T-helper 2 cell treated with Interferon-gamma antibody and Interleukin-4, amounts not matched to agents 5 μg/mL and 100 μg/mL, for 36 hours (primary cell): ENCODE measurements around the gene RAB3IL1.
A peak's percentile ranks its signal among the peaks of the same experiment; 100 is the strongest.
"Not testable (repeated sequence)": the region's sequence is repeated elsewhere in the genome, so short reads cannot be mapped to it uniquely, and the experiment has no call there.

ENCODE experiments used
- DNase-seq: peaks from one replicate; pipeline ENCODE4 v3.0.0; 2021; ENCODE audit warnings: low spot score
- H3K27ac Mint-ChIP-seq: one replicate; pipeline ENCODE4 v1.8.0; 2021; ENCODE audit warnings: mild to moderate bottlenecking, mixed read lengths
- H3K27me3 Mint-ChIP-seq: one replicate; pipeline ENCODE4 v1.8.0; 2021; ENCODE audit warnings: low read depth, mixed read lengths
- H3K36me3 Mint-ChIP-seq: one replicate; pipeline ENCODE4 v1.8.0; 2021; ENCODE audit warnings: low read depth, mixed read lengths
- H3K4me1 Mint-ChIP-seq: one replicate; pipeline ENCODE4 v1.8.0; 2021; ENCODE audit warnings: low read depth, mixed read lengths
- H3K4me3 Mint-ChIP-seq: one replicate; pipeline ENCODE4 v1.8.0; 2022; ENCODE audit warnings: mild to moderate bottlenecking, moderate library complexity, mixed read lengths
- H3K9me3 Mint-ChIP-seq: one replicate; pipeline ENCODE4 v1.8.0; 2021; ENCODE audit warnings: mixed read lengths

The RAB3IL1 gene, protein sequence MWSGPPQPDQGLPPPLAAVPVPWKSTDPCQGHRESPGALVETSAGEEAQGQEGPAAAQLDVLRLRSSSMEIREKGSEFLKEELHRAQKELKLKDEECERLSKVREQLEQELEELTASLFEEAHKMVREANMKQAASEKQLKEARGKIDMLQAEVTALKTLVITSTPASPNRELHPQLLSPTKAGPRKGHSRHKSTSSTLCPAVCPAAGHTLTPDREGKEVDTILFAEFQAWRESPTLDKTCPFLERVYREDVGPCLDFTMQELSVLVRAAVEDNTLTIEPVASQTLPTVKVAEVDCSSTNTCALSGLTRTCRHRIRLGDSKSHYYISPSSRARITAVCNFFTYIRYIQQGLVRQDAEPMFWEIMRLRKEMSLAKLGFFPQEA

DNA sequence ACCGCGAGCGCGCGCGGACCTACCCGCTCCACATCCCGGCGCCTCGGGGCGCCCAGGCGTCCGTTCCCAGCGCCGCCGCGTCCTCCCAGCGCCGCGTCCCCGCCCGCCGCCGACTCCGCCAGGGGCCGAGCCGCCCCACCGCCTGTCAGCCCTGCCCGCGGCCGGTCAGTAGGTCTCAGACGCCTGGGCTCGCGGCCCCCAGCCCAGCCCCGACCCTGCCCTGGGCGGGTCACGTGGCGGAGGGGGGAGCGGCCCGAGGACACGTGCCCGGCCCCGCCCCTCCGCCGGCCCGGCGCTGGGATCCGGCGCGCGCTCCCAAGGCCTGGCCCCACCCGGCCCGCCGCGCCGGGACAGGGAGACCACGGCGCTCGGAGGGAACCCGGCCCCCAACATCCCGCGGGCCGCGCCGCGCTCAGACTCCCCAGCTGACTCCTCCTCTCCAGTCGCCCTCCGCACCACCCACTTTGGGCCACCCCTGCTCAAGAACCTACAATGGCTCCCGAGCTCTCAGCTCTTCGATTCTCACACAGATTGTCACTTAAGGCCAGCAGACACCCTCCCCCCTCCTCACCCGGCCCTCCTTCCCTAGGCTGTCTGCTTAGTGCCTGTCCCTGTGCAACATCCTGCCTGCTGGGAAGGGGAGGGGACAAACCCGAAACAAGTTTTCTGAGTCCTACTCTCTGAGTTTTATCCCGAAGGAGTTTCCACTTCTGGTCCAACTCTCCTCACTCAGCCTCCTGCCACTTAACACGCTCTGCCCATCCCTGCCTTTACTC lies at the start of gene RAB3IL1:
Gene RAB3IL1 (minus strand): TSS at position 233 of the 776 bp plus-strand sequence. CDS start 199 bp downstream, at position 34.
- peak within 1 kb of the TSS; percentile 69 for H3K4me3 Mint-ChIP-seq
- H3K27ac Mint-ChIP-seq: no peak within 1 kb of the TSS
- no peaks in the 10 kb centered on the region for H3K9me3 Mint-ChIP-seq
- no peak for DNase-seq
- peaks cover 56% of the 10 kb centered on the region for H3K27me3 Mint-ChIP-seq
- peaks cover 4% of the 10 kb centered on the region for H3K4me1 Mint-ChIP-seq
- no peaks in the 10 kb centered on the region for H3K36me3 Mint-ChIP-seq

- Mint-ChIP-seq H3K36me3 (peaks cover 36% of the 10 kb centered on the region), H3K27ac (peak overlapping the region; percentile 87), H3K9me3 (no peaks in the 10 kb centered on the region), H3K27me3 (no peaks in the 10 kb centered on the region), H3K4me3 (peak overlapping the region; percentile 95), H3K4me1 (peaks cover 55% of the 10 kb centered on the region)
- peak; percentile 38 for DNase-seq
Measured at GRCh38 chr11:61966734-61967115, 49.4 kb upstream of the RAB3IL1 start.

- not testable (repeated sequence) for H3K27ac Mint-ChIP-seq, DNase-seq, H3K9me3 Mint-ChIP-seq, H3K27me3 Mint-ChIP-seq
- H3K36me3 Mint-ChIP-seq: peaks cover 36% of the 10 kb centered on the region
- peak overlapping the region; percentile 95 for H3K4me3 Mint-ChIP-seq
- peaks cover 42% of the 10 kb centered on the region for H3K4me1 Mint-ChIP-seq
Measured at GRCh38 chr11:61964666-61965271, 47.4 kb upstream of the RAB3IL1 start.

DNA sequence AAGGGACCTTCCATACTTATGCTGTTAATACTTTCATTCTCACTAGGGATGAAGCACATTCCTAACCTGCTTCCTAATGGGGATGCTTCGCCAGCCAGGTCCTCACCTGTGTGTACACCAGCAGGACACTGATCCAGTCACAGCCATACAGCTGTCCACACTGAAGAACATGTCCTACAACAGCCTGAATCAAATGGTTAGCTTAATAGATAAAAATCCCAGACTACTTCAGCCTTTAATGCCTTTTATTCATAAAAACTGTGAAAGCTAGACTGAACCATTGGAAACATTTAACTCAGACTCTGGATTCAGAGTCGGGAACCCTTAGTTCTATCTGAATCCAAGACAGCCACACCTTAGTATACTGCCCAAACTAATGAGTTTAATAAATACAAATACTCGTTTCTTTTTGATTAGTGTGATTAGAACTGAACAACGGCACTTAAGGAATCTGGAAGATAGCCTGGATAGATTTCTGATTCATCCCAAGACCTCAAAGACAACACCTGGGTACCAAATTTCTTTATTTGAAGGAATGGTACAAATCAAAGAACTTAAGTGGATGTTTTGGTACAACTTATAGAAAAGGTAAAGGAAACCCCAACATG lies 46.8 kb upstream of the RAB3IL1 start:
- no peaks in the 10 kb centered on the region for H3K9me3 Mint-ChIP-seq
- peak overlapping the region; percentile 41 for H3K27ac Mint-ChIP-seq
- H3K4me1 Mint-ChIP-seq: peaks cover 38% of the 10 kb centered on the region
- H3K36me3 Mint-ChIP-seq: peaks cover 36% of the 10 kb centered on the region
- no peak for DNase-seq
- H3K4me3 Mint-ChIP-seq: peak overlapping the region; percentile 95
- H3K27me3 Mint-ChIP-seq: no peaks in the 10 kb centered on the region

DNA sequence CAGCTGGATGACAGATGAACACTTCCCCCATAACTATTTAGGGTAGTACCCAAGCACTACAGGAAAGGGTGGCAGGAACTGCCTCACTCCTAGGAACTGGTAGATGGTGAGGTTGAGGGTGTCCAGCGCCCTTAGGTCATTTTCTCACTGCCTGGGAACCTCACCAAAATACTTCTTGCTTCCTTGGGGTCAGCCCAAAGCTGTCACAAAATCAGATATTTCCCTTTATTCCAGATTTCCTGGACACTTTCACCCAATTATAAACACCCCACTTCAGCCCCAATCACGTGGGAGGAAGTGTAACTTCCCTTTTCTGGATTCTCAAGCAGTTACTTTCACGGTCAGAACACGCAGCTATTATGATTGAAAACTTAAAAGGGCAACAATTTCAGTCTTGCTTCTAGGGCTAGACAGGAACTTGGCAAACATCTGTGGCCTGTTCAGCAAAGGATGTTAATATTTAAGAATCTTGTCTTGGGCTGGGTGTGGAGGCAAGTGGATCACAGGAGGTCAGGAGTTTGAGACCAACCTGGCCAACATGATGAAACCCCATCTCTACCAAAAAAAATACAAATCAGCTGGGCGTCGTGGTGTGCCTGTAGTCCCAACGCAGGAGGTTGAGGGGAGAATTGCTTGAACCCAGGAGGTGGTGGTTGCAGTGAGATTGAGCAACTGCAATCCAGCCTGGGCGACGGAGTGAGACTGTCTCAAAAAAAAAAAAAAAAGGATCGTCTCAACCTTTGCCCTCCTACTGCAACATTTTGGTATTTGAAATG lies 46.1 kb upstream of the RAB3IL1 start:
- Mint-ChIP-seq H3K4me3 (peak overlapping the region; percentile 50), H3K4me1 (peaks cover 33% of the 10 kb centered on the region), H3K27me3 (no peaks in the 10 kb centered on the region), H3K9me3 (no peaks in the 10 kb centered on the region), H3K27ac (peak overlapping the region; percentile 59), H3K36me3 (peaks cover 36% of the 10 kb centered on the region)
- no peak for DNase-seq

- Mint-ChIP-seq H3K4me3 (no peak overlapping the region), H3K9me3 (no peaks in the 10 kb centered on the region), H3K27ac (no peak overlapping the region), H3K27me3 (no peaks in the 10 kb centered on the region), H3K36me3 (peaks cover 36% of the 10 kb centered on the region), H3K4me1 (peaks cover 30% of the 10 kb centered on the region)
- no peak for DNase-seq
Measured at GRCh38 chr11:61963016-61963281, 45.6 kb upstream of the RAB3IL1 start.

GRCh38 chr11:61962213-61963015 lies 45.0 kb upstream of the RAB3IL1 start:
- H3K36me3 Mint-ChIP-seq: peaks cover 36% of the 10 kb centered on the region
- no peaks in the 10 kb centered on the region for H3K9me3 Mint-ChIP-seq
- peaks cover 30% of the 10 kb centered on the region for H3K4me1 Mint-ChIP-seq
- no peak for DNase-seq
- H3K4me3 Mint-ChIP-seq: no peak overlapping the region
- H3K27me3 Mint-ChIP-seq: no peaks in the 10 kb centered on the region
- H3K27ac Mint-ChIP-seq: no peak overlapping the region

GRCh38 chr11:61961570-61962212 lies 44.3 kb upstream of the RAB3IL1 start:
- DNase-seq: no peak

GRCh38 chr11:61960532-61960931 lies 43.2 kb upstream of the RAB3IL1 start:
- DNase-seq: no peak
- H3K27ac Mint-ChIP-seq: no peak overlapping the region
- peaks cover 6% of the 10 kb centered on the region for H3K27me3 Mint-ChIP-seq
- H3K36me3 Mint-ChIP-seq: peaks cover 28% of the 10 kb centered on the region
- peaks cover 29% of the 10 kb centered on the region for H3K4me1 Mint-ChIP-seq
- H3K9me3 Mint-ChIP-seq: no peaks in the 10 kb centered on the region
- no peak overlapping the region for H3K4me3 Mint-ChIP-seq

More at GRCh38 chr11:61961570-61962212, 44.3 kb upstream of the RAB3IL1 start:
- Mint-ChIP-seq H3K36me3 (peaks cover 36% of the 10 kb centered on the region), H3K27me3 (no peaks in the 10 kb centered on the region), H3K4me3 (no peak overlapping the region), H3K4me1 (peaks cover 30% of the 10 kb centered on the region), H3K27ac (no peak overlapping the region), H3K9me3 (no peaks in the 10 kb centered on the region)

- no peak for DNase-seq
- H3K9me3 Mint-ChIP-seq: no peaks in the 10 kb centered on the region
- peaks cover 10% of the 10 kb centered on the region for H3K27me3 Mint-ChIP-seq
- H3K36me3 Mint-ChIP-seq: peaks cover 19% of the 10 kb centered on the region
- no peak overlapping the region for H3K27ac Mint-ChIP-seq
- H3K4me1 Mint-ChIP-seq: peaks cover 21% of the 10 kb centered on the region
- no peak overlapping the region for H3K4me3 Mint-ChIP-seq
Measured at GRCh38 chr11:61959678-61960077, 42.3 kb upstream of the RAB3IL1 start.

GRCh38 chr11:61959114-61959513 lies 41.7 kb upstream of the RAB3IL1 start:
- Mint-ChIP-seq H3K36me3 (peaks cover 15% of the 10 kb centered on the region), H3K9me3 (no peaks in the 10 kb centered on the region), H3K4me1 (peaks cover 15% of the 10 kb centered on the region), H3K27me3 (peaks cover 14% of the 10 kb centered on the region), H3K4me3 (no peak overlapping the region), H3K27ac (no peak overlapping the region)
- DNase-seq: no peak

GRCh38 chr11:61958590-61958989 lies 41.2 kb upstream of the RAB3IL1 start:
- peaks cover 11% of the 10 kb centered on the region for H3K4me1 Mint-ChIP-seq
- H3K27me3 Mint-ChIP-seq: peaks cover 19% of the 10 kb centered on the region
- H3K4me3 Mint-ChIP-seq: no peak overlapping the region
- H3K9me3 Mint-ChIP-seq: no peaks in the 10 kb centered on the region
- H3K27ac Mint-ChIP-seq: no peak overlapping the region
- H3K36me3 Mint-ChIP-seq: peaks cover 9% of the 10 kb centered on the region
- no peak for DNase-seq
